Measurements from ENCODE around the gene HYCC2.
"Not testable (repeated sequence)": the region's sequence is repeated elsewhere in the genome, so short reads cannot be mapped to it uniquely, and the experiment has no call there.

HYCC2 gene

DNA sequence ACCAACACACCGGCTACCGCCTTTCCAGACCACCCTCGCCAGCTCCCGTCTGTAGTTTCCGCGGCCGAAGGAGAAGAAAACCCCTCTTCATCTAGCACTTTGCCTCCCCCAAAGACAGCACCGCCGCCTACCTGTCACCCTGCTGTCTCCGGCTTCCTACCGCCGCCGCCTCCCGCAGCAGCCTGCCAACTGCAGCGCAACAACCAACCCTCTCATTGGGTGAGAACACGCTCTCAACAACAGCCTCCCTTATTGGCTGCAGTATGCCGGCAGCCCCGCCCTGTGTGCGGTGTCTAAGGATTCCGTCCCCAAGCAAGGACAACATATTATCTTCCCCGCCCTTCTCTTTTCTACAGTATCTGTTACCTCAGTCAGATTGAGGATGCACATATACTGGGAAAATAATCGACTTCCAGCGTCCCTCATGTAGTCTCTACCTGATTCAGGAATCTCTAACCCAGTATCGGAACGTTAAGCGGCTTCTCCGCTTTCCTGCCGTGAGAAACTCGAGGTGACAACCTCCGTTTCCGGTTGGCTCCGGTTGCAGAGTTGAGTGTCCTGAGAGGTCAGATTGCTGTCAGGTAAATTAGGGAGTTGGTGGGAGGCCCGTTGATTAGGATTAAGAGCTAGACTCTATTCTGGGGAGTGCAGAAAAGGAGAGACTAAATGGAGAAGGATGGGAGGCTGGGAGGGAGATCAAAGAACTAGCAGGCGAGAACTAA lies at the start of gene HYCC2, which contains the start of gene NDUFB3:
Gene HYCC2 (minus strand): TSS at position 193 of the 722 bp plus-strand sequence. CDS start 47,662 bp downstream, outside the sequence.
Gene NDUFB3 (plus strand): TSS at position 523 of the 722 bp plus-strand sequence. CDS start 6,882 bp downstream, outside the sequence.
- peak; percentile 92 for DNase-seq

- DNase-seq: no peak
Observed at GRCh38 chr2:201118961-201119854, 47.7 kb upstream of the HYCC2 start.

GRCh38 chr2:201118121-201118960 lies 46.9 kb upstream of the HYCC2 start:
- DNase-seq: peak; percentile 73

- DNase-seq: not testable (repeated sequence)
Observed at GRCh38 chr2:201117735-201118094, 46.2 kb upstream of the HYCC2 start.

GRCh38 chr2:201116959-201117734 lies 45.7 kb upstream of the HYCC2 start:
- DNase-seq: no peak

DNA sequence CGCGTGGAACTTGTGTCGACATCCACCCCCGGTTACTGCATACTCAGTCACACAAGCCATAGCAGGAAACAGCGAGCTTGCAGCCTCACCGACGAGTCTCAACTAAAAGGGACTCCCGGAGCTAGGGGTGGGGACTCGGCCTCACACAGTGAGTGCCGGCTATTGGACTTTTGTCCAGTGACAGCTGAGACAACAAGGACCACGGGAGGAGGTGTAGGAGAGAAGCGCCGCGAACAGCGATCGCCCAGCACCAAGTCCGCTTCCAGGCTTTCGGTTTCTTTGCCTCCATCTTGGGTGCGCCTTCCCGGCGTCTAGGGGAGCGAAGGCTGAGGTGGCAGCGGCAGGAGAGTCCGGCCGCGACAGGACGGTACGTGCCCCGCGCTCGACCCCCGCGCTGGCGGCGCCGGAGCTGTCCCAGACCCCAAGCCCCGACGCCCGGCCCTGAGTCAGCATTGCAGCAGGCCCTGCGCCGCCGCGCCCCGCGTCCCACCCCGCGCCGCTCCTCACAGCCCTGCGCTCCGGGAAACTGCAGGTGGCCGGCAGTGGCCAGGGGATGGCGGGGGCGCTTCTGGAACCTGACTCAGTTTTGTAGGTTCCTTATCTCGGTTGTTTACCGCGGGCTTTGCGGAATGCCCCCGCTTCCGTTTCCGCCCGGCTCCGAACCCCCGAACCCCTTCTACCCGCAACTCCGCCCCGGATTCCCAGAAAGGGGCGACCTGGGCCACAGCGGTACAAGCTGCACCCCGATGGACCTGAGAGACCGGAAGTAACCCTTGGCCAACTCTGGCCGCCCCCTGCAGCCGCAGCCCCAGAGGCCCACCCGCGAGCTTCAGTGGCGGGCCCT lies 44.9 kb upstream of the HYCC2 start, which contains the start of gene CFLAR:
Gene CFLAR (plus strand): TSS at position 50 of the 844 bp plus-strand sequence. CDS start 13,702 bp downstream, outside the sequence.
- peak; percentile 9 for DNase-seq

- DNase-seq: no peak
Observed at GRCh38 chr2:201114846-201115245, 43.4 kb upstream of the HYCC2 start.

GRCh38 chr2:201114350-201114749 lies 42.9 kb upstream of the HYCC2 start:
- DNase-seq: no peak

DNA sequence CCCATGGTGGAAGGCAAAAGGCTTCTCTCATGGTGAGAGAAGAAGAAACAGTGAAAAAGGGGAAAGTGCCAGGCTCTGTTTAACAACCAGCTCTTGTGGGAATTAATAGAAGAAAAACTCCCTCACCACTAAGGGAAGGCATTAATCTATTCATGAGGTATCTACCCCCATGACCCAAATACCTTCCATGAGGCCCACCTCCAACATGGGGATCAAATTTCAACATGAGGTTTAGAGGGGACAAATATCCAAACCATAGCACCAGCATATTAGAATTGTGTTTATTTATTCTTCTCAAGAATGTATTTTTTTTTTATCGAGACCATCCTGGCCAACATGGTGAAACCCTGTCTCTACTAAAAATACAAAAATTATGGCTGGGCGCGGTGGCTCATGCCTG lies 39.6 kb upstream of the HYCC2 start:
- no peak for DNase-seq

- DNase-seq: no peak
Observed at GRCh38 chr2:201110615-201111014, 39.1 kb upstream of the HYCC2 start.

DNA sequence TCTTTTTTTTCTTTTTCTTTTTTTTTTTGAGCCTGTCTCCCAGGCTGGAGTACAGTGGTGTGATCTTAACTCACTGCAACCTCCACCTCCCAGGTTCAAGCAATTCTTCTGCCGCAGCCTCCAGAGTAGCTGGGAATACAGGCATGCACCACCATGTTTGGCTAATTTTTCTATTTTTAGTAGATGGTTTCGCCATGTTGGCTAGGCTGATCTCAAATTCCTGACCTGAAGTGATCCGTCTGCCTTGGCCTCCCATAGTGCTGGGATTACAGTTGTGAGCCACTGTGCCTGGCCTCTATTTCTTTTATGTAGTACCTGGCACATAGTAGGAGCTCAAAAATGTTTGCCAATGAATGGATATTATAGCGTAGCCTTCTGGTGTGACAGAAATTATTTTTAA lies 37.7 kb upstream of the HYCC2 start:
- DNase-seq: no peak

DNA sequence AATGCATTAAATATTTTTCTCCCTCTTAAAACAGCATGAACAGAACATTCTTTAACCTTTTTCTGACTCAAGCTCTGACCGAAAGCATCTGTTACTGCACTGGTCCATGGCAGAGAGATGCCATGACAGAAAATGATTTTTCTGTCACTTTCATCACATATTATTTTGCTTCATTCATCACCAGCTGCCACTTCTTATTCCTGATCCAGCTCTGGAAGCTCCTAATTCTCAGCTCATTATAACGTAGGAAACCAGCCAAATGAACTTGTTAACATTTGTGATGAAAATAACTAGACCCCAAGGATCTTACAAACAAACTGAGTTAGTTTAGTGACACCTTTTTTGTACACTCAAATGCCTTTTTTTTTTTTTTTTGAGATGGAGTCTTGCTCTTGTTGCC lies 36.9 kb upstream of the HYCC2 start:
- DNase-seq: no peak

GRCh38 chr2:201107624-201108023 lies 36.2 kb upstream of the HYCC2 start:
- no peak for DNase-seq

DNA sequence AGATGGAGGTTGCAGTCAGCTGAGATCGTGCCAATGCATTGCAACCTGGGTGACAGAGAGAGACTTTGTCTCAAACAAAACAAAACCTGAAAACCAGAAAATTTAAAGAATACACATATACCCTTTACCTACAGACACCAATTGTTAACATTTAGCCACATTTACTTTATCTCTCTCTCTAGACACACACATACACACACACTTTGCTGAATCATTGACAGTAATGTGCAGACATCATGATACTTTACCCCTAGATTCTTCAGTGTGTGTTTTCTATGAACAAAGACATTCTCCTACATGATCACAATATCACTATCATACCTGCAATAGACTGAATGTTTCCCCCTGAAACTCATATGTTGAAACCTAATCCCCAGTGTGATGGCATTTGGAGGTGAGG lies 34.3 kb upstream of the HYCC2 start:
- DNase-seq: no peak

- no peak for DNase-seq
Observed at GRCh38 chr2:201100497-201100896, 29.0 kb upstream of the HYCC2 start.

DNA sequence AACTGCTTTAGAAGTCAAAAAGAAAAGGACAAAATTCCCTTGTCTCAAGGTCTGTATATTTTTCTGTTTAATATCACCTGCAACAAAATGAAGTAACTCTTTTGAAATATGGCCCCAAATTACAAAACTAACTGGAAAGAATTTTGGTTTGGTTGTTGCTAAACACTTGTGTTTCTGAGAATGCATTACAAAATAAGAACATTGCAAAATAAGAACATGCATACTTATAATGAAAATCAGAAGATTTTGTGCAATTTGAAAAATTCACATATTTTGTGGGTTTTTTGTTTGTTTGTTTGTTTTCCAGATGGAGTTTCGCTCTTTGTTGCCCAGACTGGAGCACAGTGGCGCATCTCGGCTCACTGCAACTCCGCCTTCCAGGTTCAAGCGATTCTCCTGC lies 22.1 kb upstream of the HYCC2 start:
- no peak for DNase-seq

GRCh38 chr2:201090574-201090973 lies 19.1 kb upstream of the HYCC2 start:
- DNase-seq: no peak

- DNase-seq: no peak
Observed at GRCh38 chr2:201084863-201085262, 13.4 kb upstream of the HYCC2 start.

GRCh38 chr2:201074996-201075395 lies 3.5 kb upstream of the HYCC2 start:
- no peak for DNase-seq

GRCh38 chr2:201073071-201073470 lies 1.6 kb upstream of the HYCC2 start:
- no peak for DNase-seq

GRCh38 chr2:201072201-201072530 lies 695 bp upstream of the HYCC2 start:
- DNase-seq: no peak
